Neural progenitor cell (in vitro differentiated cells): ENCODE results near the gene CYP4F2.

Source experiments
- CTCF ChIP-seq: fragments of 200-600 bp; sonication (generic); IDR thresholded peaks from 2 replicates; pipeline ENCODE4 v1.5.1; 2017; ENCODE audit warnings: antibody characterized with exemption, mild to moderate bottlenecking
- EZH2 ChIP-seq: fragments of 200-600 bp; sonication (generic); IDR thresholded peaks from 2 replicates; pipeline ENCODE4 v1.6.1; 2017; ENCODE audit warnings: antibody characterized with exemption, mild to moderate bottlenecking, moderate library complexity

DNA sequence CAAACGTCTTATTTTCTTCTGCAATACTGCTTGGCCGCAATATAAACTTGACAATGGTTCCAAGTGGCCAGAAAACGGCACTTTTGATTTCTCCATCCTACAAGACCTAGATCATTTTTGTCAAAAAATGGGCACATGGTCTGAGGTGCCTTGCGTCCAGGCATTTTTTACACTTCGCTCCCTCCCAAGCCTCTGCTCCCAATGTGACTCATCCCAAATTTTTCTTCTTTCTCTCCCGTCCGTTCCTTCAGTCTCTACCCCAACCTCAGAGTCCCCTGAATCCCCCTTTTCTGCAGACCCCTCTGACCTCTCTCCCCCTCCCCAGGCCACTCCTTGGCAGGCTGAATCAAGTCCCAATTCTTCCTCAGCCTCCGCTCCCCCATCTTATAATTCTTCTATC lies 68.1 kb downstream of the CYP4F2 start:
- TF ChIP-seq EZH2: no peak
- no peak for TF ChIP-seq CTCF
